Omental fat pad (tissue), 4 donors: ENCODE results near the gene UNC119. TPM values are rescaled to one million over a fixed set of nuclear protein-coding genes. Genes with fewer than 3 reads are reported as not detected.

Experiments
- ATAC-seq: fragments of 150-250 bp; one replicate; pipeline ENCODE4 v1.9.1; 2016; ENCODE audit warnings: mild to moderate bottlenecking, moderate library complexity; ENCODE audit not compliant: low FRiP score
- DNase-seq: peaks from one replicate; pipeline ENCODE4 v3.0.0-alpha.2; 2019; ENCODE audit warnings: low spot score
- total RNA-seq, 4 donors: library from RNA; depleted of rRNA; stranded (reverse); fragments of >200 nt; gene quantifications; one replicate each; pipeline ENCODE4 v1.1.0, GENCODE V29; 2016
- TF ChIP-seq, protein P1 (sequence below), 3 donors: fragments of 450-650 bp; IDR thresholded peaks; one replicate each; pipeline ENCODE4 v1.5.1; 2016 to 2017; ENCODE audit warnings: antibody characterized with exemption in 3 of 3, mild to moderate bottlenecking in 3 of 3, moderate library complexity in 2 of 3

Gene UNC119
- total RNA-seq, 4 donors from 2014 or later = 16.8 to 32.6 (median 24.6) TPM

DNA sequence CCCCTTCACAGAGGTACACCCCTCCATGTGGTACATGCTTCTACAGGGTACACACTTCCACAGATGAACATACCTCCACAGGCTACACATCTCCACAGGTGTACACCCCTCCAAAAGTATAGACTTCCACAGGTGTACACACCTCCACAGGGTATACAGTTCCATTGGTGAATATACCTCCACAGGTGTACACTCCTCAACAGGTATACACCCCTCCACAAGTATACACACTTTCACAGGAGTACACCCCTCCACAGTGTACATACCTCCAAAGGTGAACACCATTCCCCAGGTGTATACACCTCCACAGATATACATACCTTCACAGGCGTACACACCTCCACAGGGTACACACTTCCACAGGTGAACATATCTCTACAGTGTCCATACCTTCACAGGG is 36.9 kb downstream of the UNC119 start:
- TF ChIP-seq, protein P1, sequence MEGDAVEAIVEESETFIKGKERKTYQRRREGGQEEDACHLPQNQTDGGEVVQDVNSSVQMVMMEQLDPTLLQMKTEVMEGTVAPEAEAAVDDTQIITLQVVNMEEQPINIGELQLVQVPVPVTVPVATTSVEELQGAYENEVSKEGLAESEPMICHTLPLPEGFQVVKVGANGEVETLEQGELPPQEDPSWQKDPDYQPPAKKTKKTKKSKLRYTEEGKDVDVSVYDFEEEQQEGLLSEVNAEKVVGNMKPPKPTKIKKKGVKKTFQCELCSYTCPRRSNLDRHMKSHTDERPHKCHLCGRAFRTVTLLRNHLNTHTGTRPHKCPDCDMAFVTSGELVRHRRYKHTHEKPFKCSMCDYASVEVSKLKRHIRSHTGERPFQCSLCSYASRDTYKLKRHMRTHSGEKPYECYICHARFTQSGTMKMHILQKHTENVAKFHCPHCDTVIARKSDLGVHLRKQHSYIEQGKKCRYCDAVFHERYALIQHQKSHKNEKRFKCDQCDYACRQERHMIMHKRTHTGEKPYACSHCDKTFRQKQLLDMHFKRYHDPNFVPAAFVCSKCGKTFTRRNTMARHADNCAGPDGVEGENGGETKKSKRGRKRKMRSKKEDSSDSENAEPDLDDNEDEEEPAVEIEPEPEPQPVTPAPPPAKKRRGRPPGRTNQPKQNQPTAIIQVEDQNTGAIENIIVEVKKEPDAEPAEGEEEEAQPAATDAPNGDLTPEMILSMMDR (IDR thresholded peaks at IDR 0.05) = no peak
- ATAC-seq = no peak
- DNase-seq = no peak

GRCh38 chr17:28514561-28515002 is 37.8 kb downstream of the UNC119 start:
- ATAC-seq (no peak), DNase-seq (no peak)
- TF ChIP-seq, protein P1 (IDR thresholded peaks at IDR 0.05) = no peak

DNA sequence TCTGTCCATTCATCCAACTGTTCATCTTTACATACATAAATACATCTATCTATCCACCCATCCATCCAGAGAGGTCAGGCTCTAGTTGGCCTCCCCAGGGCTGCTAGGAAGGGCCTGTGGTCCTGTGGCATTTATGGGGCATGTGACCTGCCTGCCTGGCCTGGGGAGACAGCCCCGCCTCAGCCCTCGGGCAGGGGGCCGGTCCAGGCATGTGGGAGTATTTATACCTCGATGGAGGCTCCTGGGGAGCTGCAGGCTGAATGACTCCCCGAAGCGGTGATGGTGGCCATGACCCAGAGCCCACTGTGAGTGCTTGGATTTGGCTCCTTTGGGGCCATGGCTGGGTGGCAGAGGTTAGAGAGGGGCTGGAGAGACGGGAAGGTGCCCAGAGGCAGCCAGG is 38.9 kb downstream of the UNC119 start:
- ATAC-seq (no peak), DNase-seq (no peak)
- TF ChIP-seq, protein P1 (IDR thresholded peaks at IDR 0.05) = no peak

DNA sequence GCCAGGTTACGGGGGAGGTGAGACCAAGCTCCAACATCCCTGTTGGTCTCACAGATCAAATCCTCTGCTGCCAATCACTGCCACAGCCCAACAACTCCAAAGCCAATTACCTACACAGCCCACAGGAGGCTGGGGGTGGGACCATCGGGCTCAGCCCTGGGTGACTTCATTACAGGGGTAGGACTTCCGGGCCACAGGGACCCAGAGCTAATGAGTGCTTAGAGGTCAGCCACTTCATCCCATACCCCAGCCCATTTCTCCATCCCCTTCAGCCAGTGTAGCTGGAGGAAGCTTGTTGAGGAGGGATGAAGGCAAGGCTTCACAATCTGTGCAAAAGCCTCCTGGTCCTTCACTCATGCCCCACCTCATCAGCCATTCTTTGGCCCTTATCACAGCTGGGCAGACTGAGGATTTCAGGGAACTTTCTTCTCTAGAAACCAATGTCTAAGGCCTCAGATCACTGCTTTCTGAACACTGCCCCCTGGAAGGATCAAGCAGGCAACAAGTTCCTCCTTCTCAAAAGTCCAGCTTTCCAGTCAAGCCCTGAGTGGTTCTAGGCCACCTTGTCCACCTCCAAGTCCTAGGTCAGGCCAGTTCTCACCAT is 40.5 kb downstream of the UNC119 start:
- ATAC-seq = no peak
- DNase-seq = no peak
- TF ChIP-seq, protein P1 (IDR thresholded peaks at IDR 0.05) = no peak

- ATAC-seq (no peak), DNase-seq (no peak)
These were observed 42.6 kb downstream of the UNC119 start for GRCh38 chr17:28509789-28510188.

DNA sequence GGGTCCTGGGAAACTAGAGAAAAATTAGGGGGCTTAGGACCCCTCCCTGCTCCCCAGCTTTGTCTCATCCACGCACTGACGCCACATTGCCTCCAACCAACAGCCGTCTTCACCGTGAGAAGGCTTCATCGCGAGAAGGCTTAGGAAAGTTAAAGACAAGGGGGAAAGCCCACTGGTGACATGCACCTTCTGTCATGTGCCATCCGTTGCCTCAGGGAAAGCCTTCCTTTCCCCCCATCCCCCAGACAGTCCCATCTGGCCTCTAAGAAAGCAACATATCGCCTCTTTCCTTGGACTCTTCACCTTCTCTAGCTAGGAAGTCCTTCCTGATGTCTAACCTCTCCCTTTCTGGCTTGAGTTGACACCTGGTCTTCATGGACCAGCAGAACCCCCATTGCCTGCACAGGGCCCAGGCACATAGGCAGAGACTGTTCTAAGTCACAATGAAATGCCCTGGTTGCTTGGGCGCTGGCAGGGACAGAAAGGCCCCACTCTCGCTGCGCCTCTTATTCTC is 44.2 kb downstream of the UNC119 start:
- TF ChIP-seq, protein P1 (IDR thresholded peaks at IDR 0.05) = no peak
- no peak for ATAC-seq
- no peak for DNase-seq

More at GRCh38 chr17:28509789-28510188, 42.6 kb downstream of the UNC119 start:
- TF ChIP-seq, protein P1 (IDR thresholded peaks at IDR 0.05) = no peak

GRCh38 chr17:28507567-28508203 is 44.7 kb downstream of the UNC119 start:
- no peak for DNase-seq
- TF ChIP-seq, protein P1 (IDR thresholded peaks at IDR 0.05) = no peak
- ATAC-seq = no peak
